ENCODE measurements around the gene KIAA1671. TPM values are rescaled to one million over a fixed set of nuclear protein-coding genes. Genes with fewer than 3 reads are reported as not detected.
A peak's percentile ranks its signal among the peaks of the same experiment; 100 is the strongest.

KIAA1671 gene
- polyA plus RNA-seq, 1 of the 3 experiments (the other 2 are of a cell fraction) = 7.4 TPM

DNA sequence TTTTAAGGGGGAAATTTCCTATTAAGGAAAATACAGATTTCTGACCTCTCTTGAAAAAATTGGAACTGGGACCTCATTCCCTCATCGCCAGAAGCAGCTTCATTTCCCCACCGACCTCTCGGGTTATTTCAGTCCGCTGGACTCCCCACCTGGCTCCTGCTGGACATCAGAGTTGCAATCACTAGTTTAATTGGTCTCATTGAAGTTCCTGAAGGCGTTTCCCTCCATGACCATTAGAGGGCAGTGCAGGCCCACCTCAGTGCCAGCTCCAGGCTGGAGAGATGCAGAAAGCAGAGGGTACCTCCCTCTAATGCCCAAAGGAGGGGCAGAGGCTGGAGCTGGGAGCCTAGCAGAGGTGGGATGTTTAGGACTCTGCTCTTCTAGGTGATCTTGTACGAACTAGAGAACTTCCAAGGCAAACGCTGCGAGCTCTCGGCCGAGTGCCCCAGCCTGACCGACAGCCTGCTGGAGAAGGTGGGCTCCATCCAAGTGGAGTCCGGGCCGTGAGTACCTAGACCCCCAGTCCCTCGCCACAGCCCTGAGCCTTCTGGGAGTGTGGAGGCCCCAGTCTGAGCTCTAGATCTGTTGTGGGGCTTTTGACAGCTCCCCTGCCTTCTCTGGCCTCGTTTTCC lies 249.9 kb downstream of the KIAA1671 start:
- Histone ChIP-seq H4K20me1 (ENCODE audit: insufficient read depth) (peaks cover 7% of the 10 kb centered on the region; the same call in 1 of the 2 replicates), H3K27me3 (ENCODE audit: insufficient read depth) (no peaks in the 10 kb centered on the region), H3K4me1 (ENCODE audit: control insufficient read depth in 1 of 2, insufficient read depth in 2 of 2, low read depth in 1 of 2, low read length in 1 of 2) (no peaks in the 10 kb centered on the region), H3K4me3 (ENCODE audit: low read depth in 2 of 2, low read length in 1 of 2) (peak overlapping the region in 1 of 2 experiments; percentile 57; a peak in 1 of 4 replicates), H3F3A (replicated peaks; ENCODE audit: insufficient read depth) (no peaks in the 10 kb centered on the region), H3K4me2 (no peak overlapping the region), H2AFZ (ENCODE audit: low read depth) (no peak overlapping the region), H3K9me2 (no peaks in the 10 kb centered on the region), H3K9me3 (no peaks in the 10 kb centered on the region), H3K27ac (ENCODE audit: low read depth in 2 of 2, low read length in 1 of 2) (no peak overlapping the region), H3K9ac (no peak overlapping the region), H3K36me3 (replicated peaks in 1 of 2; ENCODE audit: control insufficient read depth in 1 of 2, insufficient read depth in 2 of 2, low read length in 1 of 2) (peaks cover 0 to 9% of the 10 kb centered on the region in 2 experiments), H3K79me2 (ENCODE audit: insufficient read depth) (no peaks in the 10 kb centered on the region)
- CTCF ChIA-PET = interaction anchor here (0.5 to 3.3 kb wide), 72 partner anchors 9 to 1280 kb away, joined by 3 to 42 read pairs (median 4); partner anchors contain the start of gene SEZ6L
- WGBS (ENCODE audit: low lambda C conversion rate) = 15% methylated on average over 6 of the region's 15 CpGs
- POLR2A ChIA-PET = interaction anchor here (0.6 to 1.1 kb wide), 2 partner anchors 134 to 246 kb away, joined by 3 to 8 read pairs; no protein-coding TSS in a partner anchor
- DNase-seq = peak; percentile 89
- TF ChIP-seq TAF1 (IDR thresholded peaks at IDR 0.05; ENCODE audit: borderline replicate concordance, low read depth, low read length) (no peak), MEF2A (IDR thresholded peaks at IDR 0.05; ENCODE audit: borderline replicate concordance, low read depth) (no peak), USF2 (IDR thresholded peaks at IDR 0.05; ENCODE audit: borderline replicate concordance, low read depth, low read length) (no peak), RCOR1 (IDR thresholded peaks at IDR 0.05; ENCODE audit: low read length) (no peak), SIN3A (IDR thresholded peaks at IDR 0.05; ENCODE audit: borderline replicate concordance, low read depth, low read length) (no peak), SMC3 (IDR thresholded peaks at IDR 0.05; ENCODE audit: low read depth, low read length) (peak; percentile 75), CTCF (IDR thresholded peaks at IDR 0.05) (peak; percentile 92), USF1 (IDR thresholded peaks at IDR 0.05; ENCODE audit: borderline replicate concordance, low read depth) (no peak), PBX3 (IDR thresholded peaks at IDR 0.05) (no peak), RAD21 (IDR thresholded peaks at IDR 0.05; ENCODE audit: low read length) (peak; percentile 91)

DNA sequence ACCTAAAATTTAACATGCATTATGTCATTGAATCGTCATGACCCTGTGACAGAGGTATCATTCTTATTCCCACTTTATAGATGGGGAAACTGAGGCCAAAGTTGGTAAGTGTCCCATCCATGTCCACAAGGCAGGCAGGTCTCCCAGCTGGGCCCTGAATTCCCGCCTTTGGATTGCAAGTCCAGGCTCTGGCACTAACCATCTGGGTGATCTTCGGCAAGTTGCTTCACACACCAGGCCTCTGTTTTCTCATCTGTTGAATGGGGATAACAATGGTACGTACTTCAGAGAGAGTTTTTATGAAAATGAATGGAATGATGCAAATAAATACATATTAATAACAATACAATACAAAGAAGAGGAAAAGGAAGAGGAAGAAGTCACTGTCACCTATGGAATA lies 250.6 kb downstream of the KIAA1671 start:
- Histone ChIP-seq H4K20me1 (ENCODE audit: insufficient read depth) (peaks cover 7% of the 10 kb centered on the region; the same call in 1 of the 2 replicates), H3K4me2 (no peak overlapping the region), H3K4me3 (ENCODE audit: low read depth in 2 of 2, low read length in 1 of 2) (no peak overlapping the region), H3K36me3 (replicated peaks in 1 of 2; ENCODE audit: control insufficient read depth in 1 of 2, insufficient read depth in 2 of 2, low read length in 1 of 2) (peaks cover 0 to 8% of the 10 kb centered on the region in 2 experiments), H3F3A (replicated peaks; ENCODE audit: insufficient read depth) (no peaks in the 10 kb centered on the region), H3K9me3 (no peaks in the 10 kb centered on the region), H3K9me2 (no peaks in the 10 kb centered on the region), H3K9ac (no peak overlapping the region), H2AFZ (ENCODE audit: low read depth) (no peak overlapping the region), H3K4me1 (ENCODE audit: control insufficient read depth in 1 of 2, insufficient read depth in 2 of 2, low read depth in 1 of 2, low read length in 1 of 2) (no peaks in the 10 kb centered on the region), H3K27me3 (ENCODE audit: insufficient read depth) (no peaks in the 10 kb centered on the region), H3K27ac (ENCODE audit: low read depth in 2 of 2, low read length in 1 of 2) (no peak overlapping the region), H3K79me2 (ENCODE audit: insufficient read depth) (no peaks in the 10 kb centered on the region)
- CTCF ChIA-PET = interaction anchor here (0.7 to 3.3 kb wide), 22 partner anchors 9 to 1127 kb away, joined by 3 to 42 read pairs (median 8); no protein-coding TSS in a partner anchor
- POLR2A ChIA-PET = interaction anchor here (0.6 kb wide), 1 partner anchor 247 kb away, joined by 8 read pairs; no protein-coding TSS in a partner anchor
- TF ChIP-seq EP300 (IDR thresholded peaks at IDR 0.05; ENCODE audit: borderline replicate concordance in 1 of 2, low read depth in 1 of 2, low read length in 1 of 2) (no peak), FOXM1 (IDR thresholded peaks at IDR 0.05; ENCODE audit: low read depth) (no peak), USF2 (IDR thresholded peaks at IDR 0.05; ENCODE audit: borderline replicate concordance, low read depth, low read length) (no peak), TCF12 (IDR thresholded peaks at IDR 0.05) (no peak), PBX3 (IDR thresholded peaks at IDR 0.05) (no peak), SMC3 (IDR thresholded peaks at IDR 0.05; ENCODE audit: low read depth, low read length) (no peak), CHD2 (IDR thresholded peaks at IDR 0.05; ENCODE audit: low read length, partially characterized antibody) (no peak), TEAD4 (IDR thresholded peaks at IDR 0.05; ENCODE audit: borderline replicate concordance, insufficient read depth) (no peak), MAX (IDR thresholded peaks at IDR 0.05; ENCODE audit: low read depth) (no peak), GATA2 (CRISPR knock-in tag; IDR thresholded peaks at IDR 0.05) (no peak), JUND (IDR thresholded peaks at IDR 0.05) (no peak), YY1 (IDR thresholded peaks at IDR 0.05; ENCODE audit: low read depth) (no peak)
- 80% methylated on average over 4 of the region's 4 CpGs for WGBS (ENCODE audit: low lambda C conversion rate)
- DNase-seq = no peak
